GM21390 (cell line): ENCODE measurements around the gene F7.
"Not testable (repeated sequence)": the region's sequence is repeated elsewhere in the genome, so short reads cannot be mapped to it uniquely, and the experiment has no call there.

Experiments used
- ATAC-seq: cut with Tn5 transposase; IDR thresholded peaks from one replicate; pipeline ENCODE4 v1.9.1; 2021; ENCODE audit not compliant: unreplicated experiment

Gene F7

DNA sequence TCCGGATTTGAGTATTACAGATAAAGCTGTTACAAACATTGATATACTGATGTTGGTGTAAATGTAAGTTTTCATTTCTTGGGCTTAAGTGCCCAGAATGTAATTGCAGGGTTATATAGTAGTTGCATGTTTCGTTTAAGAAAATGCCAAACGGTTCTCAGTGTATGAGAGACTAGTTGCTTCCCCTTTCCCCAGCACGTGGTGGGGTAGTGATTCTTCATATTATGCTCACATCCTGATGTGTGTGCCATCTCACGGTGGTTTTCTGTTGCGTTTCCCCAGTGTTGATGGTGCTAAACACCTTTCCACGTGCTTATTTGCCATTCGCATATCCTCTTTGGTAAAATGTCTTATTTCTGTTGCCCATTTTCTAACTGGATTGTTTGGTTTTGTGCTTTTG is 34.7 kb upstream of the F7 start:
- no peak for ATAC-seq

DNA sequence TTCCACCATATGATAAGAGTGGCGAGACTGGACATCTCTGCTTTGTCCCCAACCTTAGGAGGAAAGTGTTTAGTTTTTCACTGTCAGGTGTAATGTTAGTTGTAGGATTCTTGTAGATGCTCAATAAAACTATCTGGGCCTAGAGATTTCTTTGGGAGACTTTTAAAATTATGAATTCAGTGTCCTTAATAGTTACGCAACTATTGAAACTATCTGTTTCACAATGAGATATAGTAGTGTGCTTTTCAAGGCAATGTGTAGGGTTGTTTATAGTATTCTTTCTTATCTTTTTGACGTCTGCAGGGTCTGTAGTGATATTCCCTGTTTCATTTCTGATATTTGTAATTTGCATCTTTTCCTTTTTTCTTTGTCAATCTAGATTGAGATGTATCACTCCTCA is 33.2 kb upstream of the F7 start:
- ATAC-seq = no peak

DNA sequence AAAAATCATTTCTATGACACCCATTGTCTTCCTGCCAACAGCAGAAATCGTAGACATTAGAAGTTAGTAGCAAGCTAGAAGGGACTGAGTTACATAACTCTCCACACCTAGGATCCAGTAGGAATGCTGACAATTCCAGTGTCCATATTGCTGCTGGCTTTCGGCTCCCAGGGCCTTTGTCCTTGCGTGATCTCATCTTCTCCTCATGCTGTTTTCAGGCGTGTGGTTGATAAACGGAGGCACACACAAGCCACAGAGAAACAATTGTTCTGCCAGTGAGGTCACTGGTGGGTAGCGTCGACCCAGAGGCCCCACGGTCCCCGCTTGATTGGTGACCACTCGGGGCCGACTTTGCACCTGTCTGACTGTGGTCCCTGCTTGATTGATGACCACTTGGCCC is 31.6 kb upstream of the F7 start:
- ATAC-seq = no peak

DNA sequence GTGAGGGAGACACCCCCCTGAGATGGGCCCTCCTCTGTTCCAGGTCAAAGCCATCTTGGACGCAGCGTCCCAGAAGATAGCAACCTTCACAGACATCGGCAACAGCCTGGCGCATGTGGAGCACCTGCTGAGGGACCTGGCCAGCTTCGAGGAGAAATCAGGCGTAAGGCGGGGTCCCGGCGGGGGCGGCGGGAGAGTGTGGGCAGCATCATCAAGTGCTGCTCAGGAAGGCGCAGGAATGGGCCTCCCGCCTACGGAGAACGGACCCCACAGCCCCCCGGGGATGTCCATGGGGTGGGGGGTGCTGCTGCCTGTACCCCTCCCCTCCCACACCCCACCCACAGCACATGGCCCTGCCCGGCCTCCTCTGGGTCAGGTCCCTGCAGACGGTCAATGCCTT is 31.2 kb upstream of the F7 start:
- no peak for ATAC-seq

DNA sequence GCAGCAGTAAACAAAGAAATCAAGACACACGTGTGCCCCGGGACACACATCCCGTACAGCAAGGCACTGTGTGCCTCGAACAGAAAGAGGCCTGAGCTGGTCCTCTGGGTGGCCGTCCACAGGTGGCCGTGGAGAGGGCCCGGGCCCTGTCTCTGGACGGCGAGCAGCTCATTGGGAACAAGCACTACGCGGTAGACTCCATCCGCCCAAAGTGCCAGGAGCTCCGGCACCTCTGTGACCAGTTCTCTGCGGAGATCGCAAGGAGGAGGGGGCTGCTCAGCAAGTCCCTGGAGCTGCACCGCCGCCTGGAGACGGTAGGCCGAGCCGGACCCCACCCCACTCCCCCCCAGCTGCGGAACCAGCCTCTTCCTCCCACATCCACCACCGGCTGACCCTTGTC is 30.7 kb upstream of the F7 start:
- no peak for ATAC-seq

DNA sequence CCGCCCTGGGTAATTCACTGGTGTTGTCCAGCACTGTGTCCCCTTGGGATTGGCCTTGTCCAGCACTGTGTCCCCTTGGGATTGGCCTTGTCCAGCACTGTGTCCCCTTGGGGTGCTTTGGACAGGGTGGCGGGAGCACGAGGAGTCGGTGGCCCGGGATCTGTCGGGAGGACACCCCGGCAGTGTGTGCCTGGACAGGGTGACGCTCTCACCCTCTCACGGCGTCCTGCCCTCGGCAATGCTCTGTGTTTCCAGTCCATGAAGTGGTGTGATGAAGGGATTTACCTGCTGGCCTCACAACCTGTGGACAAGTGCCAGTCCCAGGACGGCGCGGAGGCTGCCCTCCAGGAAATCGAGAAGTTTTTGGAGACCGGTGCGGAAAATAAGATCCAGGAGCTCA is 29.9 kb upstream of the F7 start:
- no peak for ATAC-seq

DNA sequence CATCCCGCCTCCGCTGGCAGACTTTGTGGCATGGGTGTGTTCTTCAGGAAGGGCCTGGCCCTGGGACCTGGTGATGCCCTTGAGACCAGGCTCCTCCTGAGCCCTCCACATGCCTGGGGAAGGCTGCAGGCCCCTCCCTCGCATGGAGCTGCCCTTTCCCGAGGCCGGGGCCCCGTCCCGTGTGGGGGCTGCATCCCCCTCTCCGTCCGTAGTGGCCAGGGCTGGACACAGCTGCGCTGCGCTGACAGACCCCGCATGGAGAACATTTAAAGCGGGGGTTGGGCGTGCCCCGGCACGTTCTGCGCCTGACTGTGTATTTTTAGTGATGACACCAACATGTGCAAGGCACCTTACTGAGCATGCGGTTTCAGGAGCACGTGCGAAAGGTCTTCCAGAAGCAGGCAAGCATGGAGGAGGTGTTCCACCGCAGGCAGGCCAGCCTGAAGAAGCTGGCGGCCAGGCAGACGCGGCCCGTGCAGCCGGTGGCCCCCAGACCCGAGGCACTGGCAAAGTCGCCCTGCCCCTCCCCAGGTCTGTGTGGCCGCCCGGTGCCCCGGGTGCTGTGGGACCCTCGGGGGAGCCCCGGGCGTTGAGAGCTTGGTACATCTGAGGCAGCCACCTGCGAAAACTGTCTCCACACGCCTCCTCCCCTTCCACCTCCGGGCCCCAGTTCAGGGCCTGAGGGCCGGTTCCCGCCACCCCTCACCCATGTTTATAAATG is 28.8 kb upstream of the F7 start:
- ATAC-seq = no peak

DNA sequence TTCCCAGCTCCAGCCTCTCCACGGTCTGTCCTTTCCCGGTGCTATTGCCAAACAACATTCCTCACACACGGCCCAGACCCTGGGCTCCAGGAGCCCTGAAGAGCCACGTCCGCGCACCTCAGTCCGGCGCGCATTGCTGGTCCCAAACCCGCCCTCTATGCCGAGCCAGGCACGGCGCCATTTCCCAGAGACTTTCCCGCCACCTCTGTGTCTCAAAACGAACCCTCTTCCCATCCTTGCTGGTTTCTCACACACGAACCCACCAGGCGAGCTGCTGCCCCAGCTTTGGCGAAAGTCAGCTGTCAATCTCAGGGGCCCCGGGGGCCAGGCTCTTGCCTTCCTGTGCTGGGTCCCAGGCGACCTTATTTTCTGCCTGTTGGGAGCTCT is 28.0 kb upstream of the F7 start:
- ATAC-seq = no peak

DNA sequence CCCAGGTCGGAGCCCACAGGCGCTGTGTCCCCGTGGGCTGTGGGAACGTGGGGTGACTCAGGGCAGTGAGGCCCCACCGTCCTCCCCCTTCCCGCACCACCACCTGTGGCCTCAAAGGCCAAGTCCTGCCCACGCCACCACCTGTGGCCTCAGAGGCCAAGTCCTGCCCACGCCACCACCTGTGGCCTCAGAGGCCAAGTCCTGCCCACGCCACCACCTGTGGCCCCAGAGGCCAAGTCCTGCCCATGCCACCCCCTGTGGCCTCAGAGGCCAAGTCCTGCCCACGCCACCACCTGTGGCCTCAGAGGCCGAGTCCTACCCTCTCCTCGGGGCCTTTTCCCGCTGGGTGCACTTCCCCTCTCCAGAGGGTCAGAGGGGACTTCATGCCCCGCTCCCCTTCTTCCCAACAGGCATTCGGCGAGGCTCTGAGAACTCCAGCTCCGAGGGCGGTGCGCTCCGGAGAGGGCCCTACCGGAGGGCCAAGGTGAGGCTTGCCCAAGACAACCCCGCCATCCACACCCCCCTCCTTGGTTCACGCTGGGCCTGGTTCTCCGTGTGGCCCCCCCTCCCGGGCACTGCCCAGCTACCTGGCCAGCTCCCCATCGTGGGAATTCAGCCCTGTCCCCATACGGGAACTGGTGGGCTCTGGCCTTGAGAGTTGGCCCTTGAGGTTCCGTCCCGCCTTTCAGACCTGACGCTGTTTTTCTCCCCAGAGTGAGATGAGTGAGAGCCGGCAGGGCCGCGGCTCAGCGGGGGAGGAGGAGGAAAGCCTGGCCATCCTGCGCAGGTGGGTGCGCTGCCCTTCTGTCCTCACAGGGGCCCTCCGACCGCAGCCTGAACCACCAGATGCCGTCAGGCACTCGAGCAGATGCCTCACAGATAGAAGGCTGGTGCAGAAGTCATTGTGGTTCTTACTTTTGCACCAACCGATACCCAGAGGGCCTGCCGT is 27.4 kb upstream of the F7 start:
- no peak for ATAC-seq

DNA sequence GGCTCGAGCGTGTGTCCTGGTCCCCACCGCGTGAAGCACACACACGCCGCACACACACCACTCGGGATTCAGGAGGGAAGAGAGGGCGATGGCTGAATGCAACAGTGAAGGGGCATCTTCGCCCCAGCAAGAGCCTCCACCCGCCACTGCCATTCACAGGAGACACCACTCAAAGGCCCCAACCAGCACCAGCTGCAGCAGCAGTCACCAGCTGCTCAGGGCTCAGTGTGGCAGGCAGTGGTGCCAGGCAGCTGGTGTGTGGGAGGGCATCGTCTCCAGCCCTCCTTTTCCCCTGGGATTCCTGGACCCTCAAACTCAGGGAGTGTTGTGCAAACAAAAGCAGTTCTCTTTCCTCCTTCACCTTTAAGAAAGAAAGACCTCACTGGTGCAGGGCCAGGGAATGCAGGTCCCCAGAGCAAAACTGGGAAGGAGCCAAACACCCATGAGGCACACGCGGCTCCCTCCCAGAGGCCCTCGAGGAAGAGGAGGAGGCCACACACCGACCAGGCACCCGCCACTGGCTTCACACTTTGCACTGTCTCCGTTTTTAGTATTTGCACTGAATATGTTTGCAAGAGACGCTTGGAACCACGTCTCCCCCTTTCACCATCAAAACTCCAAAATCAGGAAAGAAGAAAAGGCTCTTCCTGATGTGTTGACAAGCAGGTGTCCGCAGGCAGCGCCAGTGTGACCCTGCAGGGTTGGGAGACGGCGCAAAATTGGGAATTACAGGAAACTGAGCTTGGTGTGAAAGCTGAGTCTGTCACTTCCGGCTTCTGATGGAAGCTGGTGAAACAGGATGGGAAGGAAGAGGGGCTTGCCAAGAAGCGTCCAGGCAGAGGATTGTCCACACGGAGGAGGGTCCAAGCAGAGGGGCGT is 26.4 kb upstream of the F7 start:
- ATAC-seq = no peak

DNA sequence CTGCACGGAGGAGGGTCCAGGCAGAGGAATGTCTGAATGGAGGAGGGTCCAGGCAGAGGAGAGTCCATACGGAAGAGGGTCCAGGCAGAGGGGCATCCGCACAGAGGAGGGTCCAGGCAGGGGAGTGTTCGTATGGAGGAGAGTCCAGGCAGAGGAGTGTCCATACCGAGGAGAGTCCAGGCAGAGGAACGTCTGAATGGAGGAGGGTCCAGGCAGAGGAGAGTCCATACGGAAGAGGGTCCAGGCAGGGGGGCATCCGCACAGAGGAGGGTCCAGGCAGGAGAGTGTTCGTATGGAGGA is 25.9 kb upstream of the F7 start:
- not testable (repeated sequence) for ATAC-seq

DNA sequence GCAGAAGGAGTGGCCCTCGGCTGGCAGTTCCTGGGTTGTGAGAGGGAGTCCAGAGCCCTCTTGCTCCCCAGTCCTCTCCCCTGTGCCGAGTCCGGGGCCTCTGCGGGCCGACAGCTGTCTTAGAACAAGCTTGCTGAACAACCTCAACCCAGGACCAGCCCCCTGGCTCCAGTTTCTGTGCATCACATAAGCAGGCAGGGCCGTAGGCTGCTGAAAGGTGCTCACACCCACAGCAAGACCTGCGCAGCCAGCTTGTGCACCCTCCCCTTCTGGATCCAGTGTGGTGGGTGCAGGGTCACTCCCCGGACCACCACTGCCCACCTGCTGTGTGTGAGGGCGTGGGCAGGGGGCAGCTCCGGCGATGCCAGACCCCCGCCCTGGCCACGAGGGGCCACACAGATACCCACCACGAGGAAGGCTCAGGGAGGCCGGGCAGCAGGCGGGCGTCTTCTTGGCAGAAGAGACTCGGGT is 25.2 kb upstream of the F7 start:
- ATAC-seq = no peak

DNA sequence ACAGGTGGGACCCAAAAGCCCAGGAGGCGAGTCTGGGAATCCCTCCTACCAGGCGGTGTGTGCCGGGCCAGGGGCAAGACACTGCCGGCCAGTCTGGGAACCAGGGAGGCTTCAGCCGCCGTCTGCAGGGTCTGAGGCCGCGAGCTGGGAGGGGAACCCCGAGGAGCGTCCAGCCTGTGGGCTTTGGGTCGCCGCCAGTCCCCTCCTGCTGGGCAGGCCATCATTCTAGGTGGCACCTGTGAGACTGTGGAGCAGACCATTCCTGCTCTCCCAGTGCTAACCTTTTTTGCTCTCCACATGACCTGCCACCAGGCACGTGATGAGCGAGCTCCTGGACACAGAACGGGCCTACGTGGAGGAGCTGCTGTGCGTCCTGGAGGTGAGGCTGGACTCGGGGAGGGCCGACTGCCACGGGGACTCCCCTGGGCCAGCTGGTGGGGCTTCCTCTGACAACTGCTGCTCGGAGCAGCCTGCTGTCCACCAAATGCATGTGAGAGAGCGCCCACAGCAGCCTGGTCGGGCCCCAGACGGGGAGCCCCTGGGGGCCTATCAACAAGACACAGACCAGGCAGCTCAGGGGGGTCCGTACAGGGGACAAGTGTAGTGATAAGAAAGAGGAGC is 24.6 kb upstream of the F7 start:
- no peak for ATAC-seq

DNA sequence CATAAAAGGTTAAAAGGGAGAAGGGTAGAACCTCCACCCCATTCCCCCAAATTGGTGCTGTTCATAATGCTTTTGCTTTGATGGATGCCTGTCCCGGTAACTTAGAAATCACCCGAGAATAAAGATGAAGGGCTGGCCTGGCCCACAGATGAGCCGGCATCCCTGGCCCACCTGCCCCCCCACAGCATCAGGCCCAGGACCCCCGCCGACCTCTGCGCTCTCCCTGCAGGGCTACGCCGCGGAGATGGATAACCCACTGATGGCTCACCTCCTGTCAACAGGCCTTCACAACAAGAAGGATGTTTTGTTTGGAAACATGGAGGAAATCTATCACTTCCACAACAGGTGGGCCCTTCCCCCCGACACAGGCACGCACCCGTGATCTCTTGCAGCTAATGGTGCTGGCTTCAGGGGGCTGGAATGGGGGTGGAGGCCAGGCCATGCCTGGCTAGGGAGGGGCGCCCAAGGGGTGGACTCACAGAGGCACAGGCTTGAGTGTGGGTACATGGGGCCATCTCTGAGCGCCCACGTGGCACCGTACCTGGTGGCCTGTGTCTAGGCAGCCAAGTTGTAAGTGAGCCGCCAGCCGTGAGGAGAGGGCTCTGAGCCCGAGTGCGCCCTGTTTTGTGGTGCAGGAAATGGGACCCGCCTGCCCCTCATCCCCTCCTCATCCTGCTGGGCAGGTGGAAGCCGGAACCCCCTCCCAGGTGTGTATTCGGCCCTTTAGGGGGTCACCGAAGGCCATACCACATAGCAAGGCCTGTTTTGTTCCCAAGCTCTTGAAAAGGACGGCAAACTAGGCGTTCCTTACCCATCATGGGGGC is 23.2 kb upstream of the F7 start:
- ATAC-seq = no peak

DNA sequence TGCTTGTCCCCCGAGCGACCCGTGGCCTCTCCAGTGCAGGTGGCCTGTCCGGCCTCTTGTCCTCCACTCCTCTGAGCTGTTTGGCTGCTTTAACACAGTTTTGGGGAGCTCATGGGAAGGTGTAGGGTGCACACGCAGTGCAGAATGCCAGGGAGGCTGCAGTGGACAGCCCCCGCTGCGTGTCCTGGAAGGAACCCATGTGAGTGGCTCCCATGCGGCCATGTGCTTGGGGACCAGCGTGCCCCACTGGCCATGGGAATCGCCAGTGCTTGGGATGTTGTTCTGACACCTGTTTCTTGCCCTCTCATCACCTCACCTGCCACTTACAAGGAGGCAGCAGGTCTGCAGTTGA is 22.6 kb upstream of the F7 start:
- no peak for ATAC-seq

DNA sequence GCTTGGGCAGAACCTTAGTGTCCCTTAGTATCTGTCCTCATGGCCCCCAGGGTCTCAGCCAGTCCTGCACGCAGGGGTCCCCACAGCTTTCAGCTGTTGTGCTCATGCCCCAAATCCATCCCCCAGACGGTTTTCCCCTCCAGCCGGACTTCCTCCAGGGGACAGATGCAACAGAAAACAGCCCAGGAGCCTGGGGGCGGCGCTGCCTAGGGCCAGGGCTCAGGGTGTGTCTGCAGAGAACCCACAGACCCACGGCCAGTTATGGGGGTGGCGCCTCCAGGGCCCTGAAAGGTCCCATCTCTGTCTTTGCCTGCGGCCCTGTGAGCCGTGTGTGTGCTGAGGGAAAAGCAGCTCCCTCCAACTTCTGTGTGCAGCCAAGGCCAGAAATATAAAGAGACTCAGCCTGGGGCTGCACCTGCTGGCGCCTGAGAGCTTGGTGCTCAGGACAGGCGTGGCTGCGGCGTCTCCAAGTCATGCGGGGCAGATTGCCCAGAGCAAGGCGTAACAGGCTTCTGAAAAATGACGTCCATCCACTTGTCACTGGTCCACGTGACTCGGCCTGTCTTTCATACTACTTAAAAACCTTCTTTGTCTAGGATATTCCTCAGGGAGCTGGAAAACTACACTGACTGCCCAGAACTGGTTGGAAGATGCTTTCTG is 22.1 kb upstream of the F7 start:
- no peak for ATAC-seq

DNA sequence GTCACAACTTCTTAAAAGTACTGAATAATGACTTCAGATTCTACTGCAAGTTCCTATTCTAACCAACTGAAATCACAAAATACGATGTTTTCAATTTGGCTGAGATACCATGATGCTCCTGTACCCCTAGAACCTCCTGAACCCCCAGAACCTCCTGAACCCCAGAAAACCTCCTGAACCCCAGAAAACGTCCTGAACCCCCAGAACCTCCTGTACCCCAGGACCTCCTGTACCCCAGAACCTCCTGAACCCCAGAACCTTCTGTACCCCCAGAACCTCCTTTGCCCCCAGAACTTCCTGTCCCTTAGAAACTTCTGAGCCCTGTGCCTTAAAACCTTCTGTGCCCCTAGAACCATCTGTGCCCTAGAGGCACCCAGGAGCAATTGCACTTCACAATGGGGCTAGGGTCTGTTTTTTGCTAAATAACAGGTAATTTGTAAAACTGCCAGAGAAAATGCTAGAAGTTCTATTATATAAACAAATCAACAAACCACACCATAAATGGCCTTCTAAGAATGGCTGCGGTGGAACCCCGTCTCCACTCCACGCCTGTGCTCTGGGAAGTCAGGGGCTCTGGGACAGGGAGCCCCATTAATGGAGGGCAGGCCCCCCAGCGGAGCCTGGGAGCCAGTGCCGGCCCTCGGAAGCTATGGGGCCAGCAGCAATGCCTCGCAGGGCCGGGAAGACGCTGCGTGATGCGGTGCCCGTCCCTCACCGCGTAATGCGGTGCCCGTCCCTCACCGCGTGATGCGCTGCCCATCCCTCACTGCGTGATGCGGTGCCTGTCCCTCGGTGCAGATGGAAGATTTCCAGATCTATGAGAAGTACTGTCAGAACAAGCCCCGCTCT is 21.3 kb upstream of the F7 start:
- no peak for ATAC-seq

DNA sequence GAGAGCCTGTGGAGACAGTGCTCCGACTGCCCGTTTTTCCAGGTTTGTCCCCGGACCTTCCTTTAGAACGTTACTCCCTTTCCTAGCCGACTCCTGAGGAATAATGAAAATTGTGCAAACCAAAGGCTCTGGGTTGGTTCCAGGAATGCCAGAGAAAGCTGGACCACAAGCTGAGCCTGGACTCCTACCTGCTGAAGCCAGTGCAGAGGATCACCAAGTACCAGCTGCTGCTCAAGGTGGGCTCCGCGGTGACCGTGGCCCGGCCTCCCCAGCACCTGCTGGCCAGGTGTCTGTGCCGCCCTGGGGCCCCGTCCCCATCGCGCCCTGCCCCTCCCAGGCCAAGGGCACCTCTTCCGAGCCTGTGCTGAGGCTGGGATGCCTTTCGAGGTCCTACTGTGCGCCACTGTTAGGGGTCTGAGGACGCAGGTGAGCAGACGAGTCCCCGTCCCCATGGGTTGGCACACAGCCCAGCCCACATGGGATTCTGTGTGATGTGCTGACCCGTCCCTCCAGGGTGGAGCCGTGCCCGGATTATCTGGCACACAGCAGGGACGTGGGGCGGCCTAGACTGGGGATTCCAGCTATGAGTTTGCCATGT is 20.5 kb upstream of the F7 start:
- ATAC-seq = no peak
